Suprapubic skin (tissue), 4 donors: ENCODE data around the gene EML1. TPM values are rescaled to one million over a fixed set of nuclear protein-coding genes. Genes with fewer than 3 reads are reported as not detected.

ENCODE experiments used
- DNase-seq, 2 donors: peaks; one replicate each; pipeline ENCODE4 v3.0.0-alpha.2; 2019; ENCODE audit warnings: low spot score in 2 of 2
- H3K27ac ChIP-seq: fragments of 200-600 bp; sonication (generic); one replicate; pipeline ENCODE4 v1.5.1; 2019
- H3K27me3 ChIP-seq: fragments of 200-600 bp; sonication (generic); one replicate; pipeline ENCODE4 v1.5.1; 2019
- H3K36me3 ChIP-seq: fragments of 200-600 bp; sonication (generic); one replicate; pipeline ENCODE4 v1.5.1; 2019
- H3K4me1 ChIP-seq: fragments of 200-600 bp; sonication (generic); one replicate; pipeline ENCODE4 v1.5.1; 2019
- H3K4me3 ChIP-seq: fragments of 200-600 bp; sonication (generic); one replicate; pipeline ENCODE4 v1.5.1; 2019; ENCODE audit warnings: mild to moderate bottlenecking
- H3K9me3 ChIP-seq: fragments of 200-600 bp; sonication (generic); one replicate; pipeline ENCODE4 v1.5.1; 2019
- CTCF ChIP-seq, 2 donors: fragments of 200-600 bp in 1 of 2; fragments of 450-650 bp in 1 of 2; sonication (generic) in 1 of 2; IDR thresholded peaks; one replicate each; pipeline ENCODE4 v1.5.1; 2016 to 2019; ENCODE audit warnings: antibody characterized with exemption in 2 of 2, mild to moderate bottlenecking in 1 of 2, moderate library complexity in 1 of 2
- EP300 ChIP-seq: sonication (generic); formaldehyde crosslinking; IDR thresholded peaks from one replicate; pipeline ENCODE4 v1.6.1; 2017; ENCODE audit warnings: antibody characterized with exemption
- POLR2A ChIP-seq, 2 donors: fragments of 450-650 bp; IDR thresholded peaks; one replicate each; pipeline ENCODE4 v1.6.1; 2017; ENCODE audit warnings: antibody characterized with exemption in 2 of 2, mild to moderate bottlenecking in 2 of 2, moderate library complexity in 2 of 2
- POLR2AphosphoS5 ChIP-seq, 3 donors: sonication (generic); formaldehyde crosslinking; IDR thresholded peaks; one replicate each; pipeline ENCODE4 v1.6.1; 2017; ENCODE audit warnings: antibody characterized with exemption in 3 of 3
- WGBS: methylation state at CpG from one replicate; pipeline ENCODE4 v1.1.5; 2018; 5-methylcytosine and 5-hydroxymethylcytosine counted together
- total RNA-seq, 4 donors: library from RNA; depleted of rRNA; stranded (reverse); fragments of >200 nt; gene quantifications; one replicate each; pipeline ENCODE4 v1.1.0, GENCODE V29; 2016

The EML1 gene
- total RNA-seq, 4 donors from 2014 or later, result 9.6 to 17.6 (median 15.4) TPM

GRCh38 chr14:99971087-99971940, 178.1 kb downstream of the EML1 start:
- TF ChIP-seq CTCF (IDR thresholded peaks at IDR 0.05) (no peak), POLR2AphosphoS5 (IDR thresholded peaks at IDR 0.05) (peak in 1 of 3 donors; percentile 17)
- Histone ChIP-seq H3K4me1 (peaks cover 22% of the 10 kb centered on the region), H3K27me3 (no peaks in the 10 kb centered on the region), H3K4me3 (peak overlapping the region; percentile 98), H3K27ac (peak overlapping the region; percentile 85), H3K36me3 (no peaks in the 10 kb centered on the region), H3K9me3 (no peaks in the 10 kb centered on the region)
- DNase-seq, result peak; percentile 85 to 90
- no CpG with 5 or more reads among the region's 117 CpGs for WGBS

GRCh38 chr14:99971941-99972747, 178.9 kb downstream of the EML1 start:
- TF ChIP-seq POLR2AphosphoS5 (IDR thresholded peaks at IDR 0.05), result no peak
- TF ChIP-seq CTCF (IDR thresholded peaks at IDR 0.05), result no peak
- TF ChIP-seq POLR2A (IDR thresholded peaks at IDR 0.05), result no peak
- no peak for TF ChIP-seq EP300
- Histone ChIP-seq H3K9me3 (no peaks in the 10 kb centered on the region), H3K36me3 (no peaks in the 10 kb centered on the region), H3K27me3 (no peaks in the 10 kb centered on the region), H3K27ac (peak overlapping the region; percentile 67), H3K4me3 (peak overlapping the region; percentile 98), H3K4me1 (peaks cover 14% of the 10 kb centered on the region)
- no peak for DNase-seq
- under 1% methylated on average over 32 of the region's 79 CpGs for WGBS

GRCh38 chr14:99972748-99973466, 179.7 kb downstream of the EML1 start:
- WGBS, result 39% methylated on average over 11 of the region's 11 CpGs
- H3K9me3 ChIP-seq, result no peaks in the 10 kb centered on the region
- peak overlapping the region; percentile 98 for H3K4me3 ChIP-seq
- H3K27ac ChIP-seq, result no peak overlapping the region
- no peaks in the 10 kb centered on the region for H3K27me3 ChIP-seq
- H3K4me1 ChIP-seq, result peaks cover 11% of the 10 kb centered on the region
- TF ChIP-seq CTCF (IDR thresholded peaks at IDR 0.05), result no peak
- no peak for TF ChIP-seq POLR2AphosphoS5 (IDR thresholded peaks at IDR 0.05)
- TF ChIP-seq EP300, result no peak
- no peak for TF ChIP-seq POLR2A (IDR thresholded peaks at IDR 0.05)
- DNase-seq, result no peak
- H3K36me3 ChIP-seq, result no peaks in the 10 kb centered on the region

- peaks cover 6% of the 10 kb centered on the region for H3K4me1 ChIP-seq
- no peak overlapping the region for H3K27ac ChIP-seq
- TF ChIP-seq EP300 (no peak), POLR2AphosphoS5 (IDR thresholded peaks at IDR 0.05) (no peak), POLR2A (IDR thresholded peaks at IDR 0.05) (no peak), CTCF (IDR thresholded peaks at IDR 0.05) (no peak)
- H3K27me3 ChIP-seq, result no peaks in the 10 kb centered on the region
- H3K36me3 ChIP-seq, result no peaks in the 10 kb centered on the region
- H3K9me3 ChIP-seq, result no peaks in the 10 kb centered on the region
- DNase-seq, result no peak
- no peak overlapping the region for H3K4me3 ChIP-seq
These were observed 182.0 kb downstream of the EML1 start for GRCh38 chr14:99975190-99975589.
